ENCODE data around the gene GADL1.

Gene GADL1

DNA sequence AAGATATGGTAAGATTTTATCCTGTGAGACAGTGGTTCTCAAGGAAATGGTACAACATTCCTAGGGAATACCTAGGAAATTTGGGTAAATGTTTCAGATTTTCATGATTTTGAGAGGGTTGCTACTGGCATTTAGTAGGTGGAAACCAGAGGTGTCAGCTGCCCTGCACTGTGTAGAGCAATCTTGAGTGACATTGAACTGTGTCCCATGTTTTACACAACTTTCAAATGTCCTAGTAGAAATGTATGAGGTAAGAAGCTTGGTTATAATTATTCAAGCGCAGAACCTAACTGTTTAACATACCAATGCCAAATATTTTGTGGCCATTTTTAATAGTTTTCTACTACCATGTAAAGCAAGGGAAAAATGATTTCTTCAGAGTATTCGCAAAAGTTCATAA lies 120.4 kb downstream of the GADL1 start:
- Histone ChIP-seq H3K36me3 (replicated peaks) (no peaks in the 10 kb centered on the region), H3K4me3 (ENCODE audit: low read depth, low read length) (no peak overlapping the region), H3K27me3 (replicated peaks) (no peaks in the 10 kb centered on the region), H3K27ac (no peak overlapping the region)
- TF ChIP-seq, protein P1, sequence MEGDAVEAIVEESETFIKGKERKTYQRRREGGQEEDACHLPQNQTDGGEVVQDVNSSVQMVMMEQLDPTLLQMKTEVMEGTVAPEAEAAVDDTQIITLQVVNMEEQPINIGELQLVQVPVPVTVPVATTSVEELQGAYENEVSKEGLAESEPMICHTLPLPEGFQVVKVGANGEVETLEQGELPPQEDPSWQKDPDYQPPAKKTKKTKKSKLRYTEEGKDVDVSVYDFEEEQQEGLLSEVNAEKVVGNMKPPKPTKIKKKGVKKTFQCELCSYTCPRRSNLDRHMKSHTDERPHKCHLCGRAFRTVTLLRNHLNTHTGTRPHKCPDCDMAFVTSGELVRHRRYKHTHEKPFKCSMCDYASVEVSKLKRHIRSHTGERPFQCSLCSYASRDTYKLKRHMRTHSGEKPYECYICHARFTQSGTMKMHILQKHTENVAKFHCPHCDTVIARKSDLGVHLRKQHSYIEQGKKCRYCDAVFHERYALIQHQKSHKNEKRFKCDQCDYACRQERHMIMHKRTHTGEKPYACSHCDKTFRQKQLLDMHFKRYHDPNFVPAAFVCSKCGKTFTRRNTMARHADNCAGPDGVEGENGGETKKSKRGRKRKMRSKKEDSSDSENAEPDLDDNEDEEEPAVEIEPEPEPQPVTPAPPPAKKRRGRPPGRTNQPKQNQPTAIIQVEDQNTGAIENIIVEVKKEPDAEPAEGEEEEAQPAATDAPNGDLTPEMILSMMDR (IDR thresholded peaks at IDR 0.05; ENCODE audit: low read depth, low read length, missing control alignments), result no peak
- in situ Hi-C loops (cut with HindIII; ENCODE audit: low pct_ligation_motif_present, low sequenced_read_pairs), result loop anchor here (25.0 kb wide), 1 partner anchor 363 kb away; no protein-coding TSS in a partner anchor
- DNase-seq, result no peak

DNA sequence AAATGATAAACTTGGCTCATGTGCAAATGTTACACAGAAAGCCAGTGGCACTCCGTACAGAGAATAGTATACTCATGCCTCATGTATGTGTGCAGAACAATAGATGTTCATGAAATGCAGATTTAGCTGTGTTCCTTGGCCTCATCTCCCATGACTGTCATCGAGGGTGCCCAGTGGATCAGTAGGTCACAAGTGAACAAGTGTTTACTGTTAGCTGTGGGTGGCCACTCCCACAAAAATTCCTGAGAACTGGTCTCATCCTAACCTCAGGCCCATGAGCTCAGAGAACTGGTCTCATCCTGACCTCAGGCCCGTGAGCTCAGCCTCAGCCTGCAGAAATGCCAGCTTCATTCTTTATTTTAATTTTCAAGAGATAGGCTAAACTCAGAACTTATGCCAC lies 124.1 kb downstream of the GADL1 start:
- no peaks in the 10 kb centered on the region for H3K27me3 ChIP-seq (replicated peaks)
- H3K36me3 ChIP-seq (replicated peaks), result no peaks in the 10 kb centered on the region
- H3K4me3 ChIP-seq (ENCODE audit: low read depth, low read length), result no peak overlapping the region
- no peak overlapping the region for H3K27ac ChIP-seq
- peak; percentile 94 for DNase-seq
- TF ChIP-seq, protein P1 (IDR thresholded peaks at IDR 0.05; ENCODE audit: low read depth, low read length, missing control alignments), result no peak
- in situ Hi-C loops (cut with HindIII; ENCODE audit: low pct_ligation_motif_present, low sequenced_read_pairs), result loop anchor here (25.0 kb wide), 1 partner anchor 367 kb away; no protein-coding TSS in a partner anchor

GRCh38 chr3:30768703-30769550 lies 125.5 kb downstream of the GADL1 start:
- DNase-seq, result peak; percentile 75
- in situ Hi-C loops (cut with HindIII; ENCODE audit: low pct_ligation_motif_present, low sequenced_read_pairs), result loop anchor here (25.0 kb wide), 1 partner anchor 368 kb away; no protein-coding TSS in a partner anchor
- TF ChIP-seq, protein P1 (IDR thresholded peaks at IDR 0.05; ENCODE audit: low read depth, low read length, missing control alignments), result peak; percentile 93

GRCh38 chr3:30768046-30768445 lies 126.4 kb downstream of the GADL1 start:
- no peaks in the 10 kb centered on the region for H3K36me3 ChIP-seq (replicated peaks)
- no peak overlapping the region for H3K4me3 ChIP-seq (ENCODE audit: low read depth, low read length)
- H3K27me3 ChIP-seq (replicated peaks), result no peaks in the 10 kb centered on the region
- DNase-seq, result no peak
- no peak overlapping the region for H3K27ac ChIP-seq
- TF ChIP-seq, protein P1 (IDR thresholded peaks at IDR 0.05; ENCODE audit: low read depth, low read length, missing control alignments), result no peak
- in situ Hi-C loops (cut with HindIII; ENCODE audit: low pct_ligation_motif_present, low sequenced_read_pairs), result loop anchor here (25.0 kb wide), 1 partner anchor 369 kb away; no protein-coding TSS in a partner anchor

More at GRCh38 chr3:30768703-30769550, 125.5 kb downstream of the GADL1 start:
- Histone ChIP-seq H3K36me3 (replicated peaks) (no peaks in the 10 kb centered on the region), H3K27me3 (replicated peaks) (no peaks in the 10 kb centered on the region), H3K27ac (no peak overlapping the region), H3K4me3 (ENCODE audit: low read depth, low read length) (no peak overlapping the region)

- no peaks in the 10 kb centered on the region for H3K27me3 ChIP-seq (replicated peaks)
- in situ Hi-C loops (cut with HindIII; ENCODE audit: low pct_ligation_motif_present, low sequenced_read_pairs), result loop anchor here (25.0 kb wide), 1 partner anchor 371 kb away; no protein-coding TSS in a partner anchor
- TF ChIP-seq, protein P1 (IDR thresholded peaks at IDR 0.05; ENCODE audit: low read depth, low read length, missing control alignments), result no peak
- no peak overlapping the region for H3K27ac ChIP-seq
- no peak for DNase-seq
- H3K36me3 ChIP-seq (replicated peaks), result no peaks in the 10 kb centered on the region
- H3K4me3 ChIP-seq (ENCODE audit: low read depth, low read length), result no peak overlapping the region
Measured at GRCh38 chr3:30766522-30766921, 127.9 kb downstream of the GADL1 start.
